ENCODE data around the gene ABLIM2. TPM values are rescaled to one million over a fixed set of nuclear protein-coding genes. Genes with fewer than 3 reads are reported as not detected.
A peak's percentile ranks its signal among the peaks of the same experiment; 100 is the strongest.

Gene ABLIM2
- total RNA-seq, 2 experiments from 2014 or later, result 0.32 to 0.54 TPM

DNA sequence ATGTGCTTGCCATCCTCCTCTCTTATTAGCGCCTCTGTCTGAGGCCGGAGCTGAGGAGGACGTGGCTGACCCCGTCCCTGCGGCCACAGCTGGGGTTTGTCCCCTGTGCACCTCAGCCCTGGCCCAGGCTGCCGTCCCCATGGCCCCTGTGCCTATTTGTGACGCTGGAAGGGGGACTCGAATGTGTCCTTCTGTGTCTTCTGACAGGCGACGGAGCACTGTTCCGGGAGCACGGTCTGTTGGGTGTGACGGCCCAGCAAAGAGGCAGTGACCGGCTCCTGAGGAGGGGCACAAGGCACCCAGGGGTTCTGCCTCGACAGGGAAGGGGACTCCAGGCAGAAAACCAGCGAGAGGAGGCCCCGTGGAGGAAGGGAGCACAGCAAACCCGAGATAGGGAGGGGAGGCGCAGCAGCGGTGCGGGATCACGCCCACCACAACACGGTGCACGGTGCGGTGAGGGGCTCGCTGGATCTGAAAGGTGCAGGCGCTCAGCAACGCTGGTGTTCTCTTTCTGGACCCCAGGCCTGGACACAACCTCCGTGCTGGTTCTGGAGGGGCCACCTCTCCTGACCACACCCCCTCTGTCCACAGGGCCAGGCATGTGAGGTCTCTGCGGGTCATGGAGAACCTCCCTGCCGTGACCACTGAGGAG lies 46.1 kb upstream of the ABLIM2 start:
- no peak overlapping the region for H3K27ac Mint-ChIP-seq
- intact Hi-C loops (cut with micrococcal nuclease), result no loop called here
- H3K27me3 Mint-ChIP-seq, result no peaks in the 10 kb centered on the region
- H3K9me3 Mint-ChIP-seq, result no peaks in the 10 kb centered on the region
- H3K4me3 Mint-ChIP-seq, result no peak overlapping the region
- ChIA-PET POLR2A (no interaction called here), CTCF (no interaction called here)
- peaks cover 46% of the 10 kb centered on the region for H3K4me1 Mint-ChIP-seq (ENCODE audit: low read depth)
- no peak for TF ChIP-seq CTCF (IDR thresholded peaks at IDR 0.05)
- DNase-seq (no peak), ATAC-seq (no peak)
- H3K36me3 Mint-ChIP-seq (ENCODE audit: low read depth), result no peaks in the 10 kb centered on the region

DNA sequence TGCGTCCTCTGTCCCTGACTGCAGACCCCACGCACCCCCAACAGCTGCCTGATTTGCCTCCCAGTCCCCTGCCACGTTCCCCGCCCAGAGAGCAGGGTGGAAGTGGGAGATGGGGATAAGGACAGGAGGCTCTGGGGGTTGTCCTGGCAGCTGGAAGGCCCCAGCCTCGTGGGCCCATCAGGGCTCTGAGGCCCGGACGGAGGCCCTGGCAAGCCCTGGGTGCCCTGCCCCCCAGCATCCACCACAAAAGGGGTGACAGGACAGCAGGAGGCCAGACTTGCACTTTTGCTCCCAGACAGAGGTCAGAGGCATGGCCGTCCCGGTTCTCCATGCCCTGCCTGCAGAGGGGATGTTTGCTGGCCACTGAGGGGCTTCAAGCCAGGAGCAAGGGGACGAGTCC lies 45.2 kb upstream of the ABLIM2 start:
- ChIA-PET POLR2A (no interaction called here), CTCF (no interaction called here)
- DNase-seq, result no peak
- H3K36me3 Mint-ChIP-seq (ENCODE audit: low read depth), result no peaks in the 10 kb centered on the region
- no peaks in the 10 kb centered on the region for H3K9me3 Mint-ChIP-seq
- TF ChIP-seq CTCF (IDR thresholded peaks at IDR 0.05), result no peak
- no peak overlapping the region for H3K27ac Mint-ChIP-seq
- H3K4me3 Mint-ChIP-seq, result no peak overlapping the region
- intact Hi-C loops (cut with micrococcal nuclease), result no loop called here
- H3K4me1 Mint-ChIP-seq (ENCODE audit: low read depth), result peaks cover 49% of the 10 kb centered on the region
- no peak for ATAC-seq
- no peaks in the 10 kb centered on the region for H3K27me3 Mint-ChIP-seq

- Mint-ChIP-seq H3K36me3 (ENCODE audit: low read depth) (no peaks in the 10 kb centered on the region), H3K4me1 (ENCODE audit: low read depth) (peaks cover 56% of the 10 kb centered on the region), H3K9me3 (no peaks in the 10 kb centered on the region), H3K27ac (no peak overlapping the region), H3K4me3 (no peak overlapping the region), H3K27me3 (no peaks in the 10 kb centered on the region)
- POLR2A ChIA-PET, result no interaction called here
- CTCF ChIA-PET, result interaction anchor here (1.5 to 2.2 kb wide), 3 partner anchors 23 to 27 kb away, joined by 3 to 11 read pairs (median 6); no protein-coding TSS in a partner anchor
- intact Hi-C loops (cut with micrococcal nuclease), result no loop called here
- ATAC-seq (no peak), DNase-seq (peak; percentile 22)
- TF ChIP-seq CTCF (IDR thresholded peaks at IDR 0.05), result no peak
Measured at GRCh38 chr4:8203052-8203401, 44.4 kb upstream of the ABLIM2 start.

GRCh38 chr4:8202108-8203051 lies 43.8 kb upstream of the ABLIM2 start:
- DNase-seq (no peak), ATAC-seq (no peak)
- TF ChIP-seq CTCF (IDR thresholded peaks at IDR 0.05), result no peak
- no peak overlapping the region for H3K4me3 Mint-ChIP-seq
- intact Hi-C loops (cut with micrococcal nuclease), result no loop called here
- H3K4me1 Mint-ChIP-seq (ENCODE audit: low read depth), result peaks cover 56% of the 10 kb centered on the region
- no peaks in the 10 kb centered on the region for H3K9me3 Mint-ChIP-seq
- no peaks in the 10 kb centered on the region for H3K27me3 Mint-ChIP-seq
- no peaks in the 10 kb centered on the region for H3K36me3 Mint-ChIP-seq (ENCODE audit: low read depth)
- CTCF ChIA-PET, result interaction anchor here (0.7 to 2.2 kb wide), 5 partner anchors 23 to 40 kb away, joined by 3 to 11 read pairs (median 5); no protein-coding TSS in a partner anchor
- no peak overlapping the region for H3K27ac Mint-ChIP-seq
- POLR2A ChIA-PET, result interaction anchor here (0.6 to 1.2 kb wide), 3 partner anchors 20 to 26 kb away, joined by 3 to 4 read pairs (median 3); no protein-coding TSS in a partner anchor

Measured in activated CD8-positive, alpha-beta T cell treated with anti-CD3 and anti-CD28 coated beads for 36 hours (primary cell).